ENCODE results near the gene SCN5A.

Gene SCN5A

DNA sequence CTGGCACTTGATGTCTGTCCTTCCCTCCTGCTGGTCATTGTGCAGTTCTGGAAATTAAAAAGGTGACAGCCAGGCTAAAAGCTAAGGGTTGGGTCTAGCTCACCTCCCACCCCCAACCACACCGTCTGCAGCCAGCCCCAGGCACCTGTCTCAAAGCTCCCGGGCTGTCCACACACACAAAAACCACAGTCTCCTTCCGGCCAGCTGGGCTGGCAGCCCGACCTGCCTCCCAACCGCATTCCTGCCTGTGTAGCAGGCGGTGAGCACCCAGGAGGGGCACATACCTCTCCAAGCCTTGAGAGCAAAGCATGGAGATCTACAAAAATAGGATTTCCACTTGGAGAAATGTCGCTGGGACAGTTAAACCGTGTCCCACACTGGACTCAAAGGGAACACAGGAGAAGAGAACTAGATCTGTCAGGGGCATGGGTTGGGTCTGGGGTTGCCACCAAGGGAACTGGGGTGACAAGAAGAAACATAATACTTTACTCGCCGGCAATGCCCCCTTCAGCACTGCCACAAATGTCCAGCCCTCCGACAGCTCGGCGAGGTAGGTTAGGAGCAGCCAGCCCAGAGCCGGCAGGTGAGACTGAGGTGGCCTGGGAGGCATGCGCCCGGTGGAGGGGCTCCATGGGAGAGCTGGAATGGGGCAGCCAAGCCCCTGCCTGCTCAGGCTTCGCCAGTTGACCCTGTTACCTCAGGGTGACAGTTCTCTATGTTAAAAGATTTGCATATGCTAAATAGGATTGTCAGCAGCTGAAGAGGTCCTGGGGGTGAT, 101.1 kb downstream of the SCN5A start:
- ChIA-PET POLR2A (no interaction called here), CTCF (no interaction called here)
- TF ChIP-seq ARNT (IDR thresholded peaks at IDR 0.05) = no peak
- TF ChIP-seq TARDBP (IDR thresholded peaks at IDR 0.05) = no peak
- TF ChIP-seq BHLHE40 (IDR thresholded peaks at IDR 0.05; ENCODE audit: borderline replicate concordance) = no peak
- no peak for TF ChIP-seq ZNF384 (IDR thresholded peaks at IDR 0.05)
- no peak for TF ChIP-seq L3MBTL2 (conservative IDR thresholded peaks at IDR 0.05)
- TF ChIP-seq, protein P1, sequence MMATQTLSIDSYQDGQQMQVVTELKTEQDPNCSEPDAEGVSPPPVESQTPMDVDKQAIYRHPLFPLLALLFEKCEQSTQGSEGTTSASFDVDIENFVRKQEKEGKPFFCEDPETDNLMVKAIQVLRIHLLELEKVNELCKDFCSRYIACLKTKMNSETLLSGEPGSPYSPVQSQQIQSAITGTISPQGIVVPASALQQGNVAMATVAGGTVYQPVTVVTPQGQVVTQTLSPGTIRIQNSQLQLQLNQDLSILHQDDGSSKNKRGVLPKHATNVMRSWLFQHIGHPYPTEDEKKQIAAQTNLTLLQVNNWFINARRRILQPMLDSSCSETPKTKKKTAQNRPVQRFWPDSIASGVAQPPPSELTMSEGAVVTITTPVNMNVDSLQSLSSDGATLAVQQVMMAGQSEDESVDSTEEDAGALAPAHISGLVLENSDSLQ (IDR thresholded peaks at IDR 0.05) = no peak
- no peak for TF ChIP-seq FOXA1 (IDR thresholded peaks at IDR 0.05)
- TF ChIP-seq SUZ12 (IDR thresholded peaks at IDR 0.05) = no peak
- no peak for TF ChIP-seq SP1 (IDR thresholded peaks at IDR 0.05)
- no peak for DNase-seq (ENCODE audit: extremely low spot score)

DNA sequence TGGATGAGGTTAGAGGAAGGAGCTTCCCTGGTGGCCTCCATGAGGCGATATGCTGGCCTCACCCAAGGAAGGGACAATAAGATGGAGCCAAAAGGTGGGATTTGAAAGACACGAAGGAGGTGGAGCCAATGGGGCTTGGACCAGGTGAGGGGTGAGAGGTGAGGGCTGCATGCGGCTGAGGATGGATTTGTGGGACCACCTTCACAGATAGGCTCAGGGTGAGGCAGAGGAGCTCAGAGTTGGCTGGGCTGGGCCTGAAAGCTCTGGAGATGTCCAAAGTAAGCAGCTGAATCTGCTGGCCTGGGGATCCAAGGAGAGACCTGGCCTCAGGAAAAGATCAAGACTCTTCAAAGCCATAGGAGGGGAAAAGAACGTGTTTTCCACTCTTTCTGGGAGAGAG, 103.5 kb downstream of the SCN5A start:
- CTCF ChIA-PET = no interaction called here
- TF ChIP-seq LEF1 (IDR thresholded peaks at IDR 0.05; ENCODE audit: borderline replicate concordance) (no peak), NFRKB (IDR thresholded peaks at IDR 0.05) (no peak), ARNT (IDR thresholded peaks at IDR 0.05) (no peak), BHLHE40 (IDR thresholded peaks at IDR 0.05; ENCODE audit: borderline replicate concordance) (no peak)
- DNase-seq (ENCODE audit: extremely low spot score) = no peak
- POLR2A ChIA-PET = no interaction called here

DNA sequence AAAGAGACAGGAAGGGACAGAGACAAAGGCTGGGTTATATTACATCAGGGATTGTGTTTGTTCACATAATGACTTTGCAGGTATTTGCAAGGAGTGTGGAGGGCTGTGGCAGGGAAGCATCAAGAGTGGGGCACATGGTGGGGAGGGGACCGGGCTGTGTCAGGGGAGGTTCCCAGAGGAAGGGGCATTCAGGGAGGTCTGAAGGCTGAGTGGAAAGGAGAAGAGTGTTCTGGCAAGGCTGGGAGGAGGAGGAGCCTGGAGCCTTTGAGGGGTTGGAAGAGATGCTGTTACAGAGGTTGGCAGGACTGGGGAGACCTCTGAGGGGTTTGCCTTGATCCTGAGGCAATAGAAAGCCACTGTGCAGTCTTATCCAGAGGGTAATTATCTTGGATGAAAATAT, 103.9 kb downstream of the SCN5A start:
- TF ChIP-seq FOXM1 (IDR thresholded peaks at IDR 0.05; ENCODE audit: borderline replicate concordance) = no peak
- no peak for TF ChIP-seq HDGF (IDR thresholded peaks at IDR 0.05; ENCODE audit: borderline replicate concordance)
- no peak for TF ChIP-seq FOXK2 (IDR thresholded peaks at IDR 0.05)
- no peak for TF ChIP-seq FOXA1 (IDR thresholded peaks at IDR 0.05)
- TF ChIP-seq NFRKB (IDR thresholded peaks at IDR 0.05) = no peak
- no peak for TF ChIP-seq TARDBP (IDR thresholded peaks at IDR 0.05)
- TF ChIP-seq SUZ12 (IDR thresholded peaks at IDR 0.05) = no peak
- TF ChIP-seq SP1 (IDR thresholded peaks at IDR 0.05) = no peak
- no peak for TF ChIP-seq CTBP1 (IDR thresholded peaks at IDR 0.05; ENCODE audit: borderline replicate concordance)
- no peak for TF ChIP-seq ARNT (IDR thresholded peaks at IDR 0.05)
- TF ChIP-seq ELF4 (IDR thresholded peaks at IDR 0.05) = no peak
- TF ChIP-seq BHLHE40 (IDR thresholded peaks at IDR 0.05; ENCODE audit: borderline replicate concordance) = no peak
- no peak for TF ChIP-seq L3MBTL2 (conservative IDR thresholded peaks at IDR 0.05)
- TF ChIP-seq, protein P1 (IDR thresholded peaks at IDR 0.05) = no peak
- DNase-seq (ENCODE audit: extremely low spot score) = no peak
- ChIA-PET POLR2A (no interaction called here), CTCF (no interaction called here)

DNA sequence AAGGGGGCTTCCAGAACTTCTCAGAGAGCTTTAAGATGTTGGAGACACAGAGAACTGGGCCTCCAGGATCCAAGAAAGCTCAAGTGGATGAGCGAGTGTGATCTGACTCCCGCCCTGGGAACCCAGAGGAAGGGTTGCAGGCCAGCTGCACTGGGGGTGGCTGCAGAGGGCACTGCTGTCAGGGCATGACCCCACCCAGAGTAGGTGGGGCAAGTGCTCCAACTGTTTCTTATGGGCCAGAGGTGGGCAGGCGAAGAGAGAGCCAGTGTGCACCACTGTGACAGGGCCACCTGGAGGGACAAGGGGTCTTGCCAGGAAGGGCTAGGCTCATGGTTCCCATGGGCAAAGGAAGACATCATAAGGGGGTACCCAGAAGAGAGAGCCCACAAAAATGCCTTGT, 104.6 kb downstream of the SCN5A start:
- POLR2A ChIA-PET = no interaction called here
- DNase-seq (ENCODE audit: extremely low spot score) = no peak
- CTCF ChIA-PET = no interaction called here
- TF ChIP-seq NFRKB (IDR thresholded peaks at IDR 0.05) (no peak), ZNF384 (IDR thresholded peaks at IDR 0.05) (no peak), BHLHE40 (IDR thresholded peaks at IDR 0.05; ENCODE audit: borderline replicate concordance) (no peak), FOXK2 (IDR thresholded peaks at IDR 0.05) (no peak), TARDBP (IDR thresholded peaks at IDR 0.05) (no peak), ELF4 (IDR thresholded peaks at IDR 0.05) (no peak), FOXM1 (IDR thresholded peaks at IDR 0.05; ENCODE audit: borderline replicate concordance) (no peak), L3MBTL2 (conservative IDR thresholded peaks at IDR 0.05) (no peak), CTBP1 (IDR thresholded peaks at IDR 0.05; ENCODE audit: borderline replicate concordance) (no peak)
- TF ChIP-seq, protein P1 (IDR thresholded peaks at IDR 0.05) = no peak

DNA sequence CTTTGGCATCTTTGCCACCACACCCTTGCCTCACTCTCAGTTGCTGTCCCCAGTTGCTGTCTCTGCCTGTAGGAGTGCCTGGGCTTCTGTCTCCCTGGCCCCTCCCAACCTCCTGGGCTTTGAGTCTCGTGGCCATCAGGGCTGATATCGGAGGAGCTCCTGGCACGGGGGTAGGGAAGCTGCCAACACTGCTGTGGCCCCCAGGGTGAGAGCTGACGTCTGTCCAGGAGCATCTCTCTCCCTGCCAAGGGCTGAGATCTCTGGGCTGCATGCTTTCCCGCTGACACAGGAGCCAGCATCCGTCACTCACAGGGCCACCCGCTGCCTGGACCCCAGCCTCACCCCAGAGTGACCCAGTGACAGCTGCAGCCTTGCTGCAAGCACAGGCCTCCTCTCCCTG, 105.9 kb downstream of the SCN5A start:
- POLR2A ChIA-PET = no interaction called here
- TF ChIP-seq ZNF384 (IDR thresholded peaks at IDR 0.05) (no peak), L3MBTL2 (conservative IDR thresholded peaks at IDR 0.05) (no peak), FOXA1 (IDR thresholded peaks at IDR 0.05) (no peak), NFRKB (IDR thresholded peaks at IDR 0.05) (no peak), ARNT (IDR thresholded peaks at IDR 0.05) (no peak), ELF4 (IDR thresholded peaks at IDR 0.05) (no peak), FOXM1 (IDR thresholded peaks at IDR 0.05; ENCODE audit: borderline replicate concordance) (no peak)
- TF ChIP-seq, protein P1 (IDR thresholded peaks at IDR 0.05) = no peak

More for the DNA sequence above, 105.9 kb downstream of the SCN5A start:
- no peak for DNase-seq (ENCODE audit: extremely low spot score)
- CTCF ChIA-PET = no interaction called here

All from HEK293T (cell line).